ENCODE measurements around the gene ZNF502.

GRCh38 chr3:44771424-44772098, 59.1 kb downstream of the ZNF502 start:
- TF ChIP-seq EZH2 (IDR thresholded peaks at IDR 0.05; ENCODE audit: low read length), result no peak
- TF ChIP-seq, protein P1, sequence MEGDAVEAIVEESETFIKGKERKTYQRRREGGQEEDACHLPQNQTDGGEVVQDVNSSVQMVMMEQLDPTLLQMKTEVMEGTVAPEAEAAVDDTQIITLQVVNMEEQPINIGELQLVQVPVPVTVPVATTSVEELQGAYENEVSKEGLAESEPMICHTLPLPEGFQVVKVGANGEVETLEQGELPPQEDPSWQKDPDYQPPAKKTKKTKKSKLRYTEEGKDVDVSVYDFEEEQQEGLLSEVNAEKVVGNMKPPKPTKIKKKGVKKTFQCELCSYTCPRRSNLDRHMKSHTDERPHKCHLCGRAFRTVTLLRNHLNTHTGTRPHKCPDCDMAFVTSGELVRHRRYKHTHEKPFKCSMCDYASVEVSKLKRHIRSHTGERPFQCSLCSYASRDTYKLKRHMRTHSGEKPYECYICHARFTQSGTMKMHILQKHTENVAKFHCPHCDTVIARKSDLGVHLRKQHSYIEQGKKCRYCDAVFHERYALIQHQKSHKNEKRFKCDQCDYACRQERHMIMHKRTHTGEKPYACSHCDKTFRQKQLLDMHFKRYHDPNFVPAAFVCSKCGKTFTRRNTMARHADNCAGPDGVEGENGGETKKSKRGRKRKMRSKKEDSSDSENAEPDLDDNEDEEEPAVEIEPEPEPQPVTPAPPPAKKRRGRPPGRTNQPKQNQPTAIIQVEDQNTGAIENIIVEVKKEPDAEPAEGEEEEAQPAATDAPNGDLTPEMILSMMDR (optimal IDR thresholded peaks at IDR 0.05 in 1 of 3, IDR thresholded peaks at IDR 0.05 in 1 of 3, conservative IDR thresholded peaks at IDR 0.05 in 1 of 3; ENCODE audit: extremely low read depth in 1 of 3, insufficient read depth in 2 of 3, low read length in 3 of 3), result no peak

All from keratinocyte (primary cell).